ENCODE measurements around the gene NMNAT2. TPM values are rescaled to one million over a fixed set of nuclear protein-coding genes. Genes with fewer than 3 reads are reported as not detected.
A peak's percentile ranks its signal among the peaks of the same experiment; 100 is the strongest.

The NMNAT2 gene
- total and polyA plus RNA-seq, 2 donors from 2014 or later: 0.17 to 2.0 TPM

GRCh38 chr1:183237046-183237445 is 181.1 kb downstream of the NMNAT2 start:
- Histone ChIP-seq H3K27ac (ENCODE audit: low read depth in 2 of 2, low read length in 2 of 2) (no peak overlapping the region), H3K4me1 (ENCODE audit: control insufficient read depth in 2 of 3, insufficient read depth in 2 of 3, low read depth in 1 of 3, low read length in 3 of 3) (peaks cover 0 to 3% (median 0%) of the 10 kb centered on the region in 3 donors), H3K9me3 (ENCODE audit: control insufficient read depth in 2 of 3, insufficient read depth in 1 of 3, low read length in 3 of 3) (no peaks in the 10 kb centered on the region), H3K27me3 (ENCODE audit: control insufficient read depth, insufficient read depth, low read length) (no peaks in the 10 kb centered on the region), H3K36me3 (ENCODE audit: control insufficient read depth in 2 of 3, insufficient read depth in 3 of 3, low read length in 3 of 3) (no peaks in the 10 kb centered on the region), H3K9ac (ENCODE audit: low read length in 3 of 3) (no peak overlapping the region), H3K4me3 (ENCODE audit: low read length in 3 of 3) (no peak overlapping the region)
- intact Hi-C loops (cut with DNase I): loop anchor here (10.0 kb wide), 1 partner anchor 272 kb away; no protein-coding TSS in a partner anchor
- DNase-seq (no peak), FAIRE-seq (no peak)
- TF ChIP-seq, protein P1, sequence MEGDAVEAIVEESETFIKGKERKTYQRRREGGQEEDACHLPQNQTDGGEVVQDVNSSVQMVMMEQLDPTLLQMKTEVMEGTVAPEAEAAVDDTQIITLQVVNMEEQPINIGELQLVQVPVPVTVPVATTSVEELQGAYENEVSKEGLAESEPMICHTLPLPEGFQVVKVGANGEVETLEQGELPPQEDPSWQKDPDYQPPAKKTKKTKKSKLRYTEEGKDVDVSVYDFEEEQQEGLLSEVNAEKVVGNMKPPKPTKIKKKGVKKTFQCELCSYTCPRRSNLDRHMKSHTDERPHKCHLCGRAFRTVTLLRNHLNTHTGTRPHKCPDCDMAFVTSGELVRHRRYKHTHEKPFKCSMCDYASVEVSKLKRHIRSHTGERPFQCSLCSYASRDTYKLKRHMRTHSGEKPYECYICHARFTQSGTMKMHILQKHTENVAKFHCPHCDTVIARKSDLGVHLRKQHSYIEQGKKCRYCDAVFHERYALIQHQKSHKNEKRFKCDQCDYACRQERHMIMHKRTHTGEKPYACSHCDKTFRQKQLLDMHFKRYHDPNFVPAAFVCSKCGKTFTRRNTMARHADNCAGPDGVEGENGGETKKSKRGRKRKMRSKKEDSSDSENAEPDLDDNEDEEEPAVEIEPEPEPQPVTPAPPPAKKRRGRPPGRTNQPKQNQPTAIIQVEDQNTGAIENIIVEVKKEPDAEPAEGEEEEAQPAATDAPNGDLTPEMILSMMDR (IDR thresholded peaks at IDR 0.05; ENCODE audit: borderline replicate concordance, extremely low read depth, insufficient read depth): no peak

GRCh38 chr1:183236158-183236725 is 181.9 kb downstream of the NMNAT2 start:
- Histone ChIP-seq H3K4me3 (ENCODE audit: low read length in 3 of 3) (no peak overlapping the region), H3K27me3 (ENCODE audit: control insufficient read depth, insufficient read depth, low read length) (no peaks in the 10 kb centered on the region), H3K36me3 (ENCODE audit: control insufficient read depth in 2 of 3, insufficient read depth in 3 of 3, low read length in 3 of 3) (no peaks in the 10 kb centered on the region), H3K27ac (ENCODE audit: low read depth in 2 of 2, low read length in 2 of 2) (no peak overlapping the region), H3K9ac (ENCODE audit: low read length in 3 of 3) (no peak overlapping the region), H3K4me1 (ENCODE audit: control insufficient read depth in 2 of 3, insufficient read depth in 2 of 3, low read depth in 1 of 3, low read length in 3 of 3) (peaks cover 0 to 3% (median 0%) of the 10 kb centered on the region in 3 donors), H3K9me3 (ENCODE audit: control insufficient read depth in 2 of 3, insufficient read depth in 1 of 3, low read length in 3 of 3) (no peaks in the 10 kb centered on the region)
- TF ChIP-seq, protein P1 (IDR thresholded peaks at IDR 0.05; ENCODE audit: borderline replicate concordance, extremely low read depth, insufficient read depth): no peak
- intact Hi-C loops (cut with DNase I): loop anchor here (10.0 kb wide), 1 partner anchor 271 kb away; no protein-coding TSS in a partner anchor
- no peak for FAIRE-seq
- no peak for DNase-seq

DNA sequence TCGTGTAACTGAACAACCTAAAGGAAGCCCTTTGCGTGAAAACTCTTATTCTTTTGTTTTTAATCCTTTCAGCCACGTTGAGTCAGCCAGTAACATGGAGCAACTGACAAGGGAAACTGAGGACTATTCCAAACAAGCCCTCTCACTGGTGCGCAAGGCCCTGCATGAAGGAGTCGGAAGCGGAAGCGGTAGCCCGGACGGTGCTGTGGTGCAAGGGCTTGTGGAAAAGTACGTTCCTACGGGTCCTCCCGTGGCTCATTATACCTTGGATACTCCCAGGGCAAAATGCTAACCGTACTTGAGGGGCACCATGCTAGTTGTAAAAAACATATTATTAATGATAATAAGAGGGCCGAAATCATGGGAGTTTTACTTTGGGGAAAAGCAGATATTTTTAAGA is 182.7 kb downstream of the NMNAT2 start:
- intact Hi-C loops (cut with DNase I): loop anchor here (10.0 kb wide), 1 partner anchor 271 kb away; no protein-coding TSS in a partner anchor
- no peaks in the 10 kb centered on the region for H3K27me3 ChIP-seq (ENCODE audit: control insufficient read depth, insufficient read depth, low read length)
- H3K9me3 ChIP-seq (ENCODE audit: control insufficient read depth in 2 of 3, insufficient read depth in 1 of 3, low read length in 3 of 3): no peaks in the 10 kb centered on the region
- H3K27ac ChIP-seq (ENCODE audit: low read depth in 2 of 2, low read length in 2 of 2): peak overlapping the region in 1 of 2 donors; percentile 5
- no peaks in the 10 kb centered on the region for H3K36me3 ChIP-seq (ENCODE audit: control insufficient read depth in 2 of 3, insufficient read depth in 3 of 3, low read length in 3 of 3)
- no peak for FAIRE-seq
- peaks cover 0 to 5% (median 0%) of the 10 kb centered on the region in 3 donors for H3K4me1 ChIP-seq (ENCODE audit: control insufficient read depth in 2 of 3, insufficient read depth in 2 of 3, low read depth in 1 of 3, low read length in 3 of 3)
- peak overlapping the region in 2 of 3 donors; percentile 44 to 65 for H3K4me3 ChIP-seq (ENCODE audit: low read length in 3 of 3)
- TF ChIP-seq, protein P1 (IDR thresholded peaks at IDR 0.05; ENCODE audit: borderline replicate concordance, extremely low read depth, insufficient read depth): no peak
- H3K9ac ChIP-seq (ENCODE audit: low read length in 3 of 3): peak overlapping the region in 1 of 3 donors; percentile 26
- no peak for DNase-seq
